OCI-LY1 (cell line): ENCODE results near the gene PTPRD.
"Not testable (repeated sequence)": the region's sequence is repeated elsewhere in the genome, so short reads cannot be mapped to it uniquely, and the experiment has no call there.

Source experiments
- H2AFZ ChIP-seq: fragments of 200-600 bp; sonication (generic), shearing (Covaris generic); 2 replicates; pipeline ENCODE4 v1.6.0; 2014; ENCODE audit warnings: antibody characterized with exemption, mild to moderate bottlenecking, low read length
- H3F3A ChIP-seq: fragments of 200-600 bp; sonication (generic), shearing (Covaris generic); 2 replicates; pipeline ENCODE4 v1.6.0; 2014; ENCODE audit warnings: mild to moderate bottlenecking, antibody characterized with exemption, low read length, moderate library complexity; ENCODE audit not compliant: insufficient read depth
- H3K27ac ChIP-seq: fragments of 200-600 bp; sonication (generic); 2 replicates; pipeline ENCODE4 v1.5.1; 2014; ENCODE audit warnings: low read length, mixed run types, mild to moderate bottlenecking, low read depth; ENCODE audit not compliant: poor library complexity, severe bottlenecking
- H3K27me3 ChIP-seq: fragments of 200-600 bp; sonication (generic); 2 replicates; pipeline ENCODE4 v1.6.0; 2014; ENCODE audit warnings: antibody characterized with exemption, mild to moderate bottlenecking, low read length, moderate library complexity; ENCODE audit not compliant: insufficient read depth
- H3K36me3 ChIP-seq: fragments of 200-600 bp; sonication (generic); 2 replicates; pipeline ENCODE4 v1.6.1; 2014; ENCODE audit warnings: mild to moderate bottlenecking, antibody characterized with exemption, low read length, moderate library complexity, mixed read lengths; ENCODE audit not compliant: insufficient read depth
- H3K4me1 ChIP-seq: fragments of 200-600 bp; sonication (generic); 2 replicates; pipeline ENCODE4 v1.5.1; 2014; ENCODE audit warnings: mild to moderate bottlenecking, low read length, moderate library complexity; ENCODE audit not compliant: insufficient read depth, severe bottlenecking
- H3K4me2 ChIP-seq: fragments of 200-600 bp; sonication (generic), shearing (Covaris generic); 2 replicates; pipeline ENCODE4 v1.6.1; 2014; ENCODE audit warnings: low read length
- H3K4me3 ChIP-seq: fragments of 200-600 bp; sonication (generic); 2 replicates; pipeline ENCODE4 v1.5.1; 2014; ENCODE audit warnings: low read length, low read depth, mild to moderate bottlenecking, mixed read lengths; ENCODE audit not compliant: poor library complexity, severe bottlenecking
- H3K79me2 ChIP-seq: fragments of 200-600 bp; shearing (Covaris generic); 2 replicates; pipeline ENCODE4 v1.6.1; 2016; ENCODE audit warnings: mixed run types, low read length, mixed read lengths; ENCODE audit not compliant: insufficient read depth
- H3K9ac ChIP-seq: fragments of 200-600 bp; sonication (generic), shearing (Covaris generic); 2 replicates; pipeline ENCODE4 v1.6.1; 2014; ENCODE audit warnings: mild to moderate bottlenecking, low read length, mixed read lengths
- H3K9me2 ChIP-seq: fragments of 200-600 bp; sonication (generic), shearing (Covaris generic); 2 replicates; pipeline ENCODE4 v1.6.1; 2014; ENCODE audit warnings: low read depth, mild to moderate bottlenecking, low read length, mixed read lengths
- H3K9me3 ChIP-seq: fragments of 200-600 bp; shearing (Covaris generic); 2 replicates; pipeline ENCODE4 v1.6.1; 2014; ENCODE audit warnings: low read length, mixed read lengths
- H4K20me1 ChIP-seq: fragments of 200-600 bp; sonication (generic), shearing (Covaris generic); 2 replicates; pipeline ENCODE4 v1.6.0; 2016; ENCODE audit warnings: mild to moderate bottlenecking, low read length; ENCODE audit not compliant: insufficient read depth
- EZH2 ChIP-seq: fragments of 200-600 bp; sonication (generic), shearing (Covaris generic); IDR thresholded peaks from 2 replicates; pipeline ENCODE4 v1.8.0; 2017; ENCODE audit warnings: borderline replicate concordance, mixed run types, mild to moderate bottlenecking, antibody characterized with exemption, low read length, moderate library complexity, mixed read lengths
- TF ChIP-seq, protein P1 (sequence below): fragments of 200-600 bp; sonication (generic), shearing (Covaris generic); IDR thresholded peaks from 2 replicates; pipeline ENCODE4 v1.5.1; 2017; ENCODE audit warnings: mild to moderate bottlenecking, antibody characterized with exemption, low read length, moderate library complexity, mixed read lengths

The PTPRD gene

DNA sequence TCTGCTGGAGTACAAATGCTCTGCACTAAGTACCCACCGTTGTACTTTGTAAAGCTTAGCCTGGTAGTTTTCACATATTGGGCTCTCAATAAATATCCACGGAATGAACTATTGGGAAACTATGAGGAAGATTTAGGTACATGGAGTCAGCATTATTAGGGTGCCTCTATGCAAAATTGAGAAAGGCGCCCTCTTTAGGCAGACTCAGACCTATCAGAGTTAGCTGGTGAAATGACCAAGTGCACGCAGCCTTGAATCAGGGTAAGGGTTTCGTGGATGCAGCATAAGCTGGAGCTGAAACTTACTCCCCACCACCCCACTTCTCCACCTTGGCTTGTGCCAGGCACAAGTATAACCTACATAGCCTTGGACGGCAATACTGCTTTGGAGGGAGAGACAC is 1634.5 kb downstream of the PTPRD start:
- Histone ChIP-seq H3K9me2 (no peaks in the 10 kb centered on the region), H2AFZ (no peak overlapping the region), H3K4me1 (no peaks in the 10 kb centered on the region), H3K36me3 (no peaks in the 10 kb centered on the region), H3K27ac (no peak overlapping the region), H3K27me3 (no peaks in the 10 kb centered on the region), H3K4me2 (no peak overlapping the region), H3K4me3 (no peak overlapping the region), H3K9me3 (no peaks in the 10 kb centered on the region), H3K79me2 (no peaks in the 10 kb centered on the region), H4K20me1 (no peaks in the 10 kb centered on the region), H3K9ac (no peak overlapping the region), H3F3A (no peaks in the 10 kb centered on the region)
- no peak for TF ChIP-seq EZH2
- TF ChIP-seq, protein P1, sequence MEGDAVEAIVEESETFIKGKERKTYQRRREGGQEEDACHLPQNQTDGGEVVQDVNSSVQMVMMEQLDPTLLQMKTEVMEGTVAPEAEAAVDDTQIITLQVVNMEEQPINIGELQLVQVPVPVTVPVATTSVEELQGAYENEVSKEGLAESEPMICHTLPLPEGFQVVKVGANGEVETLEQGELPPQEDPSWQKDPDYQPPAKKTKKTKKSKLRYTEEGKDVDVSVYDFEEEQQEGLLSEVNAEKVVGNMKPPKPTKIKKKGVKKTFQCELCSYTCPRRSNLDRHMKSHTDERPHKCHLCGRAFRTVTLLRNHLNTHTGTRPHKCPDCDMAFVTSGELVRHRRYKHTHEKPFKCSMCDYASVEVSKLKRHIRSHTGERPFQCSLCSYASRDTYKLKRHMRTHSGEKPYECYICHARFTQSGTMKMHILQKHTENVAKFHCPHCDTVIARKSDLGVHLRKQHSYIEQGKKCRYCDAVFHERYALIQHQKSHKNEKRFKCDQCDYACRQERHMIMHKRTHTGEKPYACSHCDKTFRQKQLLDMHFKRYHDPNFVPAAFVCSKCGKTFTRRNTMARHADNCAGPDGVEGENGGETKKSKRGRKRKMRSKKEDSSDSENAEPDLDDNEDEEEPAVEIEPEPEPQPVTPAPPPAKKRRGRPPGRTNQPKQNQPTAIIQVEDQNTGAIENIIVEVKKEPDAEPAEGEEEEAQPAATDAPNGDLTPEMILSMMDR: peak; percentile 39; the same call in 1 of the 2 replicates

DNA sequence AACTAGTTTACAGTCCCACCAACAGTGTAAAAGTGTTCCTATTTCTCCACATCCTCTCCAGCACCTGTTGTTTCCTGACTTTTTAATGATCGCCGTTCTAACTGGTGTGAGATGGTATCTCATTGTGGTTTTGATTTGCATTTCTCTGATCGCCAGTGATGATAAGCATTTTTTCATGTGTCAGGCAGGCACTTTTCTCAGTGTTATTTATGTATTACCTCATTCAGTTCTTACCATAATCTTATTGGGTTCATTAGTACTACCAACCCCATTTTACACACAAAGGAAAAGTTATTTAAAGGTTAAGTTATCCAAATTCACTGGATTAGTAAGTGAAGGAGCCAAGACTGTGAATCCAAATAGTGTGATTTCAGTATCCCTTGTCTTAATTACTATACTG is 1644.5 kb downstream of the PTPRD start:
- not testable (repeated sequence) for H3K27ac ChIP-seq, H3K9me3 ChIP-seq, H3K4me1 ChIP-seq, H3K9ac ChIP-seq, H2AFZ ChIP-seq, H3K9me2 ChIP-seq, H3F3A ChIP-seq, H3K27me3 ChIP-seq, H3K36me3 ChIP-seq, H3K4me3 ChIP-seq, H3K4me2 ChIP-seq, H3K79me2 ChIP-seq, H4K20me1 ChIP-seq

DNA sequence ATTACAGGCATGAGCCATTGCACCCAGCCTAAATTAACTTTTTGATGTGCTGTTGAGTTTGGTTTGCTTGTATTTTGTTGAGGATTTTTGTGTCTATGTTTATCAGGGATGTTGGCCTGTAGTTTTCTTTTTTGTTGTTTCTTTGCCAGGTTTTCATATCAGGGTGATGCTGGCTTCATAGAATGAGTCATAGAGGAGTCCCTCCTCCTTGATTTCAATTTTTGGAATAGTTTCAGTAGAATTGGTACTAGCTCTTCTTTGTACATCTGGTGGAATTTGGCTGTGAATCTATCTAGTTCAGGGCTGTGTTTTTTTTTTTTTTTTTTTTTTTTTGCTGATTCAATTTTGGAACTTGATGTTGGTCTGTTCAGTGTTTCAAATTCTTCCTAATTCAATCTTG is 1648.9 kb downstream of the PTPRD start:
- no peaks in the 10 kb centered on the region for H3K4me1 ChIP-seq
- no peaks in the 10 kb centered on the region for H3K79me2 ChIP-seq
- no peaks in the 10 kb centered on the region for H3K9me2 ChIP-seq
- H3K27ac ChIP-seq: no peak overlapping the region
- H2AFZ ChIP-seq: no peak overlapping the region
- no peaks in the 10 kb centered on the region for H3K9me3 ChIP-seq
- no peaks in the 10 kb centered on the region for H3F3A ChIP-seq
- H3K4me2 ChIP-seq: no peak overlapping the region
- H3K27me3 ChIP-seq: no peaks in the 10 kb centered on the region
- H3K36me3 ChIP-seq: no peaks in the 10 kb centered on the region
- TF ChIP-seq, protein P1: no peak
- TF ChIP-seq EZH2: no peak
- H3K9ac ChIP-seq: no peak overlapping the region
- H4K20me1 ChIP-seq: no peaks in the 10 kb centered on the region
- H3K4me3 ChIP-seq: no peak overlapping the region

DNA sequence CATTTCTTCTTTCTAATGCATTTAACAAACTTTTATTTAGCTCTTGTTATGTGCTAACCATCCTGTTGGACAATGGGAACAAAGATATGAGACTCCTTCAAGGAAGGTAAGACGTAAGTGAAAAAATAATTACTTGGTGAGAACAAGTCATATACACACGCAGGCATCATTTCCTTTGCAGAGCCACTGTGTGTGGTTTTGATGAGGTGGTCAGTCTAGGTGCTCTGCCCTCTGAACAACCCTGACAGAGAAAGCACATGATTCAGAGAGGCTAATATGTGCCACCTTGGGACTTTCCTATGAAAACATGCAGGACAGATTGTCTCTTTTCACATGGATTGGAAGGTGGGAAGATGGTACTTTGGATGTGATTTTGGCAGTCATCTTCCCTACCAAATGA is 1650.7 kb downstream of the PTPRD start:
- Histone ChIP-seq H3K79me2 (no peaks in the 10 kb centered on the region), H3K27ac (no peak overlapping the region), H4K20me1 (no peaks in the 10 kb centered on the region), H3K4me3 (no peak overlapping the region), H3F3A (no peaks in the 10 kb centered on the region), H3K9me3 (no peaks in the 10 kb centered on the region), H3K4me1 (no peaks in the 10 kb centered on the region), H3K4me2 (no peak overlapping the region), H3K9ac (no peak overlapping the region), H3K27me3 (no peaks in the 10 kb centered on the region), H3K36me3 (no peaks in the 10 kb centered on the region), H3K9me2 (no peaks in the 10 kb centered on the region), H2AFZ (no peak overlapping the region)
- TF ChIP-seq, protein P1: no peak
- no peak for TF ChIP-seq EZH2
